AG04449 (cell line): ENCODE measurements around the gene DAB2IP.

Source experiments
- CTCF ChIA-PET: fragments of 350-600 bp; formaldehyde crosslinking; extraction: SDS; loops from one replicate; lab custom pipeline; 2021; ENCODE audit warnings: antibody characterized with exemption; lab: Yijun Ruan, JAX
- POLR2A ChIA-PET: fragments of 400-600, 350-600 bp; formaldehyde crosslinking; extraction: SDS; loops from one replicate; lab custom pipeline; 2020; ENCODE audit warnings: antibody characterized with exemption, inconsistent platforms; lab: Yijun Ruan, JAX
- DNase-seq: peaks from one replicate; pipeline ENCODE4 v3.0.0-alpha.2; 2010; ENCODE audit warnings: low read depth, low spot score
- H3K4me3 ChIP-seq: 2 replicates; pipeline ENCODE4 v1.5.1; 2011; ENCODE audit warnings: low read depth, mild to moderate bottlenecking, control low read depth, low read length
- CTCF ChIP-seq: IDR thresholded peaks from one replicate; pipeline ENCODE4 v1.5.1; 2011; ENCODE audit warnings: mild to moderate bottlenecking, moderate library complexity, low read length, control low read depth, inconsistent platforms; ENCODE audit not compliant: insufficient read depth; ENCODE audit errors: missing control alignments

Gene DAB2IP

GRCh38 chr9:121650217-121651007 is 1.0 kb upstream of the DAB2IP start:
- POLR2A ChIA-PET, result no interaction called here
- H3K4me3 ChIP-seq, result no peak overlapping the region
- no peak for DNase-seq
- CTCF ChIA-PET, result interaction anchor here (0.6 to 1.7 kb wide), 5 partner anchors 13 to 107 kb away, joined by 3 to 5 read pairs (median 5); no protein-coding TSS in a partner anchor
- TF ChIP-seq CTCF, result no peak

GRCh38 chr9:121651008-121651294 is 483 bp upstream of the DAB2IP start:
- no peak for DNase-seq
- no peak for TF ChIP-seq CTCF
- peak overlapping the region; percentile 60 for H3K4me3 ChIP-seq
- POLR2A ChIA-PET, result no interaction called here
- CTCF ChIA-PET, result interaction anchor here (1.2 to 1.7 kb wide), 2 partner anchors 13 to 108 kb away, joined by 4 to 5 read pairs; no protein-coding TSS in a partner anchor

GRCh38 chr9:121652021-121652837 is 795 bp downstream of the DAB2IP start:
- peak overlapping the region; percentile 60 for H3K4me3 ChIP-seq
- no peak for TF ChIP-seq CTCF
- ChIA-PET CTCF (interaction anchor here (0.7 to 1.7 kb wide), 4 partner anchors 9 to 338 kb away, joined by 3 to 5 read pairs (median 4); no protein-coding TSS in a partner anchor), POLR2A (interaction anchor here (0.6 kb wide), 1 partner anchor 106 kb away, joined by 3 read pairs; no protein-coding TSS in a partner anchor)
- no peak for DNase-seq

- POLR2A ChIA-PET, result interaction anchor here (0.6 kb wide), 1 partner anchor 106 kb away, joined by 3 read pairs; no protein-coding TSS in a partner anchor
- H3K4me3 ChIP-seq, result peak overlapping the region; percentile 60
- TF ChIP-seq CTCF, result no peak
- DNase-seq, result no peak
- CTCF ChIA-PET, result interaction anchor here (0.7 to 1.7 kb wide), 7 partner anchors 9 to 338 kb away, joined by 3 to 6 read pairs (median 4); no protein-coding TSS in a partner anchor
Observed at GRCh38 chr9:121652838-121653231, 1.4 kb downstream of the DAB2IP start.

- no peak for TF ChIP-seq CTCF
- POLR2A ChIA-PET, result no interaction called here
- CTCF ChIA-PET, result interaction anchor here (1.7 kb wide), 1 partner anchor 104 kb away, joined by 6 read pairs; no protein-coding TSS in a partner anchor
- DNase-seq, result no peak
- no peak overlapping the region for H3K4me3 ChIP-seq
Observed at GRCh38 chr9:121654499-121655140, 3.2 kb downstream of the DAB2IP start.
